GM21786 (cell line): ENCODE results near the gene NLGN1.
"Not testable (repeated sequence)": the region's sequence is repeated elsewhere in the genome, so short reads cannot be mapped to it uniquely, and the experiment has no call there.

Experiments used
- ATAC-seq: cut with Tn5 transposase; IDR thresholded peaks from one replicate; pipeline ENCODE4 v1.9.1; 2021; ENCODE audit not compliant: unreplicated experiment

The NLGN1 gene

GRCh38 chr3:174204765-174205164, 807.2 kb downstream of the NLGN1 start:
- ATAC-seq, result no peak

GRCh38 chr3:174206607-174207192, 809.2 kb downstream of the NLGN1 start:
- ATAC-seq, result no peak

- no peak for ATAC-seq
Observed at GRCh38 chr3:174208161-174208560, 810.6 kb downstream of the NLGN1 start.

DNA sequence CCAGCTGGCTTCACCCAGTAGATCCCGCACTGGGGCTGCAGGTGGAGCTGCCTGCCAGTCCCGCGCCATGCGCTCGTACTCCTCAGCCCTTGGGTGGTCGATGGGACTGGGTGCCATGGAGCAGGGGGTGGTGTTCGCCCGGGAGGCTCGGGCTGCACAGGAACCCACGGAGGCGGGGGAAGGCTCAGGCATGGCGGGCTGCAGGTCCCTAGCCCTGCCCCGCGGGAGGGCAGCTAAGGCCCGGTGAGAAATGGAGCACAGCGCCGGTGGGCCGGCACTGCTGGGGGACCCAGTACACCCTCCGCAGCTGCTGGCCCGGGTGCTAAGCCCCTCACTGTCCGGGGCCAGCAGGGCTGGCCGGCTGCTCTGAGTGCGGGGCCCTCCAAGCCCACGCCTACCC, 814.4 kb downstream of the NLGN1 start:
- not testable (repeated sequence) for ATAC-seq

- no peak for ATAC-seq
Observed at GRCh38 chr3:174215456-174215855, 817.9 kb downstream of the NLGN1 start.

GRCh38 chr3:174216019-174216418, 818.5 kb downstream of the NLGN1 start:
- no peak for ATAC-seq

DNA sequence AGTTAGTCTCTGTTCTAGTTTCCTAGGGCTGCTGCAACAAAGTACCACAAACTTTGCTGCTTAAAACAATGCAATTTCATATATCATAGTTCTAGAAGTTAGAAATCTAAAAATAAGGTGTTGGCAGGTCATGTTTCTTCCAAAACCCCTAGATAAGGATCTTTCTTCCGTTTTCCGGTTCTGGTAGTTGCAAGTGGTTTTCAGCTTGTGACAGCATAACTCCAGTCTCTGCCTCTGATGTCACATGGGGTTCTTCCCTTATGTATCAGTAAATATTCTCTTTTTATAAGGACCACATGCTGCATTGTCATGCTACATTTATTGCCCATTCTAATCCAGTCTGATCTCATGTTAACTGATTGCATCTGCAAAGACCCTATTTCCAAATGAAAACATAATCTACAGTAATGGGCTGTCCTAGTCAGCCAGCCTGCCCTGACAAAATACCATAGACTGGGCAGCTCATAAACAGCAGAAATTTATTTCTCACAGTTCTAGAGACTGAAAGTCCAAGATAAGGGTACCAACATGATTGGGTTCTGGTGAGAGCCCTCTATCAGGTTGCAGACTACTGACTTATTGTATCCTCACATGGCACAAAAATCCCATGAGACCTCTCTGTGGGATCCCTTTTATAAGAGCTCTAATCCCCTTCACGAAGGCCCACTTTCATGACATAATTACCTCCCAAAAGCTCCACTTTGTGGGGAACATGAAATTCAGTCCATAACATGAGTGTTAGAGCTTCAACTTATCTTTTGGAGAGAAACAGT, 819.6 kb downstream of the NLGN1 start:
- no peak for ATAC-seq

DNA sequence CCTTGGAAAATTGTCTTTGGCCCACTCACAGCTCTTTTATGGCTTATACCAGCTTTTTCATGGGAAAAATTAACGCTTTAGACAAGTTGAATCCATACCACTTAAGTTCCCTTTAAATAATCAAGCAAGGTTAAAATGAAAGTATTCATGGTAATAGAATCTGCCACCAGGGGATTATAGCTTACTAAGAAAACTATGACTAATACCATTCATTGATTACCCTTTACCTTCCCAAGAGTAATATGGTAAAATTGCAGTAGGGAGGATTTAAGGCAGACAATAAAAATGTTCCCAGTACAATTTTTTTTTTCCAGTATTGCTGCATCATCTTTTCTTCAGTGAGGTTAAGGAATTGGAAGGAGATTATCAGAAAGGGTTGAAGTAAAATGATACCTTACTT, 820.5 kb downstream of the NLGN1 start:
- ATAC-seq, result no peak

GRCh38 chr3:174219738-174220137, 822.2 kb downstream of the NLGN1 start:
- no peak for ATAC-seq

GRCh38 chr3:174220775-174221554, 823.4 kb downstream of the NLGN1 start:
- ATAC-seq, result no peak

- ATAC-seq, result no peak
Observed at GRCh38 chr3:174223042-174223441, 825.5 kb downstream of the NLGN1 start.

GRCh38 chr3:174223626-174224025, 826.1 kb downstream of the NLGN1 start:
- no peak for ATAC-seq

GRCh38 chr3:174229916-174230315, 832.4 kb downstream of the NLGN1 start:
- no peak for ATAC-seq

- ATAC-seq, result not testable (repeated sequence)
Observed at GRCh38 chr3:174232028-174232657, 834.6 kb downstream of the NLGN1 start.

GRCh38 chr3:174232658-174233429, 835.3 kb downstream of the NLGN1 start:
- no peak for ATAC-seq

- ATAC-seq, result no peak
Observed at GRCh38 chr3:174233511-174233910, 836.0 kb downstream of the NLGN1 start.

- ATAC-seq, result no peak
Observed at GRCh38 chr3:174242311-174243041, 844.9 kb downstream of the NLGN1 start.

- ATAC-seq, result no peak
Observed at GRCh38 chr3:174243171-174243570, 845.6 kb downstream of the NLGN1 start.

DNA sequence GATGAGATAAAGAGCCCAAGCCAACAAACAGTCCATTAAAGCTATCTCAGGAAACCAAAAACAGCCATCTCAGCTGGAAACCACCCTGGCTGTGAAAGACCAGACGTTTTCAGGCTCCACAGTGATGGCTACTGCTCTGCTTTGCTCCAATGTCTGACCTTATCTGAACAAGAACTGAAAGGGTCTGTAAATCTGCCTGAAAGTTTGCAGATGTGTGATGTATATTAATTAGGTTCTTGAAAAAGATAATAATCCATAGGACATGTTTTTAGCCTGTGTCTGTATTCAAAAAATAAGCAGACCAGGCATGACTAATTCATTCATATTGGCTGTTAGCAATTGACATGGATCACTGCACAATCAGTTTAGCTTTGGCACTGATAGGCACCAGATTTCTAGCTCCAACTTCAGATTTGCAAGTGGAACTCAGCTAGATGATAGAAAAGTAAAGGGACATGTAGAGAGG, 850.2 kb downstream of the NLGN1 start:
- ATAC-seq, result no peak

DNA sequence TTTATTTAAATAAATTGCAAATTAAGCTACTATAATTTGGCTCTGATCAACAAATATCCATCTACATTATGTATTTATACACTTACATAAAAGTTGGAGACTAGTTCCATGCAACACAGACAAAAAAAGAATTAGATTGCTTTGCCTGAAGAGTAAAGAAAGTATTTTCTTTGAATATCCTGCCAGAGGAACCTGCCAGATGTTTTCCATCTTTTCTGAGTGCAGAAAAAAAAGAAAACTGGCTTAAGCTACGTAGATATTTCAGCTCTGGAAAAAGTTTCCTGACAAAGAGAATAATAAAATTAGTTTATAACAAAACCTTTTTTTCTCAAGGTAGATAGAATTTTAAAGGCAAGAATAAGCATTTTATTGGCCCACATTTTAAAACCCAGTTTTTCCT, 854.1 kb downstream of the NLGN1 start:
- no peak for ATAC-seq
